Measurements from ENCODE around the gene THADA.
"Not testable (repeated sequence)": the region's sequence is repeated elsewhere in the genome, so short reads cannot be mapped to it uniquely, and the experiment has no call there.

Gene THADA

GRCh38 chr2:43551990-43552389, 43.8 kb downstream of the THADA start:
- Histone ChIP-seq H3K9ac (ENCODE audit: low read length) (no peak overlapping the region), H3K27me3 (ENCODE audit: low read depth, low read length) (no peaks in the 10 kb centered on the region), H3K36me3 (replicated peaks; ENCODE audit: low read depth, low read length) (peaks cover 26% of the 10 kb centered on the region), H3K4me2 (ENCODE audit: low read length) (no peak overlapping the region), H3K27ac (ENCODE audit: low read length) (no peak overlapping the region), H3K4me1 (ENCODE audit: low read length) (no peaks in the 10 kb centered on the region), H4K20me1 (ENCODE audit: insufficient read depth, low read length) (no peaks in the 10 kb centered on the region), H3K9me3 (ENCODE audit: insufficient read depth, low read length) (no peaks in the 10 kb centered on the region), H3K4me3 (ENCODE audit: low read length) (no peak overlapping the region), H3K79me2 (ENCODE audit: low read length) (no peaks in the 10 kb centered on the region), H2AFZ (ENCODE audit: low read depth, low read length) (no peak overlapping the region)
- TF ChIP-seq CTCF (IDR thresholded peaks at IDR 0.05; ENCODE audit: low read depth, low read length) (no peak), EZH2phosphoT487 (IDR thresholded peaks at IDR 0.05; ENCODE audit: low read depth) (no peak)

- H3K4me3 ChIP-seq (ENCODE audit: low read length); H4K20me1 ChIP-seq (ENCODE audit: insufficient read depth, low read length); H3K9me3 ChIP-seq (ENCODE audit: insufficient read depth, low read length); H3K27ac ChIP-seq (ENCODE audit: low read length); H2AFZ ChIP-seq (ENCODE audit: low read depth, low read length); H3K4me1 ChIP-seq (ENCODE audit: low read length); H3K27me3 ChIP-seq (ENCODE audit: low read depth, low read length); H3K9ac ChIP-seq (ENCODE audit: low read length); H3K79me2 ChIP-seq (ENCODE audit: low read length); H3K4me2 ChIP-seq (ENCODE audit: low read length): not testable (repeated sequence)
- peaks cover 19% of the 10 kb centered on the region for H3K36me3 ChIP-seq (replicated peaks; ENCODE audit: low read depth, low read length)
These were observed 47.5 kb downstream of the THADA start for GRCh38 chr2:43548381-43548780.

GRCh38 chr2:43542285-43542933, 53.4 kb downstream of the THADA start:
- Histone ChIP-seq H3K9ac (ENCODE audit: low read length) (no peak overlapping the region), H3K9me3 (ENCODE audit: insufficient read depth, low read length) (no peaks in the 10 kb centered on the region), H3K27me3 (ENCODE audit: low read depth, low read length) (no peaks in the 10 kb centered on the region), H3K4me3 (ENCODE audit: low read length) (no peak overlapping the region), H3K79me2 (ENCODE audit: low read length) (no peaks in the 10 kb centered on the region), H3K4me1 (ENCODE audit: low read length) (no peaks in the 10 kb centered on the region), H3K27ac (ENCODE audit: low read length) (no peak overlapping the region), H3K4me2 (ENCODE audit: low read length) (no peak overlapping the region), H2AFZ (ENCODE audit: low read depth, low read length) (no peak overlapping the region), H3K36me3 (replicated peaks; ENCODE audit: low read depth, low read length) (peaks cover 20% of the 10 kb centered on the region), H4K20me1 (ENCODE audit: insufficient read depth, low read length) (no peaks in the 10 kb centered on the region)
- TF ChIP-seq CTCF (IDR thresholded peaks at IDR 0.05; ENCODE audit: low read depth, low read length) (peak; percentile 66), EZH2phosphoT487 (IDR thresholded peaks at IDR 0.05; ENCODE audit: low read depth) (no peak)

GRCh38 chr2:43541165-43541564, 54.7 kb downstream of the THADA start:
- TF ChIP-seq EZH2phosphoT487 (IDR thresholded peaks at IDR 0.05; ENCODE audit: low read depth) (no peak), CTCF (IDR thresholded peaks at IDR 0.05; ENCODE audit: low read depth, low read length) (no peak)
- H3K9me3 ChIP-seq (ENCODE audit: insufficient read depth, low read length) = no peaks in the 10 kb centered on the region
- H3K4me3 ChIP-seq (ENCODE audit: low read length) = no peak overlapping the region
- no peak overlapping the region for H2AFZ ChIP-seq (ENCODE audit: low read depth, low read length)
- H3K4me1 ChIP-seq (ENCODE audit: low read length) = no peaks in the 10 kb centered on the region
- no peak overlapping the region for H3K9ac ChIP-seq (ENCODE audit: low read length)
- H3K4me2 ChIP-seq (ENCODE audit: low read length) = no peak overlapping the region
- no peak overlapping the region for H3K27ac ChIP-seq (ENCODE audit: low read length)
- no peaks in the 10 kb centered on the region for H3K27me3 ChIP-seq (ENCODE audit: low read depth, low read length)
- H4K20me1 ChIP-seq (ENCODE audit: insufficient read depth, low read length) = no peaks in the 10 kb centered on the region
- peaks cover 22% of the 10 kb centered on the region for H3K36me3 ChIP-seq (replicated peaks; ENCODE audit: low read depth, low read length)
- H3K79me2 ChIP-seq (ENCODE audit: low read length) = no peaks in the 10 kb centered on the region
